Hematopoietic multipotent progenitor cell (in vitro differentiated cells): ENCODE data around the gene LCE7A. TPM values are rescaled to one million over a fixed set of nuclear protein-coding genes. Genes with fewer than 3 reads are reported as not detected.

Source experiments
- DNase-seq, 3 donors: peaks; one replicate each; pipeline ENCODE4 v3.0.0-alpha.2; 2011 to 2015; ENCODE audit warnings: low read depth in 2 of 3, low spot score in 2 of 3
- total RNA-seq: library from RNA; depleted of rRNA; stranded (reverse); fragments of >200 nt; gene quantifications from one replicate; pipeline ENCODE4 v1.2.3, GENCODE V29; 2012

Gene LCE7A
- total RNA-seq, 1 donor = not detected

DNA sequence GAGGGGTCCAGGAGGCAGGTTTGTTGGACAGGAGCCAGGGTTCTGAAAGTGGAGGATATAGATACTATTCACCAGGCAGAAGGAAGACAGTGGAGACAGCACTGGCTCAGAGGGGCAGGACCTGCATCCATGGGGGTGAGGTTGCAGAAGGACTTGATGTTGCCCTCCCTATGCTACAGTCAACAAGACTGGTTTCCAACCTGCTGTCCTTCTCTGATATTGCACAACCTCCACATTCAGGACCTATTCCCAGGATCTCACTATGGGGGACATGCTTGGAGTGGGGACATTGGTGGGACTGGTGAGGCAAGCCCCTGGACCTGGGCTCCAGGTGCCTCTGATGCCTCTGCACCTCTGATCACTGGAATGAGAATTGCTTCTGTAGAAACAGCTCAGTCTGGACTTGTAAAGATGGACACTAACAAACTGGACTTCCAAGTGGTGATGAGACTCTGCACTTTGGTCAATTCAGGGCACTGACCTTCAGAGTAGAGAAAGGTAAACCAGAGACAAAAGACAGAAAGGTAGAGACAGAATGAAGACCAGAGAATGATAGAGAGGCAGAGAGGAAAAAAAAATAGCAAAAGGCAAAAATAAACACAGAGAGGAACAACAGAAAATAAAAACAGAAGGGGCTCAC lies 19.9 kb downstream of the LCE7A start:
- no peak for DNase-seq

DNA sequence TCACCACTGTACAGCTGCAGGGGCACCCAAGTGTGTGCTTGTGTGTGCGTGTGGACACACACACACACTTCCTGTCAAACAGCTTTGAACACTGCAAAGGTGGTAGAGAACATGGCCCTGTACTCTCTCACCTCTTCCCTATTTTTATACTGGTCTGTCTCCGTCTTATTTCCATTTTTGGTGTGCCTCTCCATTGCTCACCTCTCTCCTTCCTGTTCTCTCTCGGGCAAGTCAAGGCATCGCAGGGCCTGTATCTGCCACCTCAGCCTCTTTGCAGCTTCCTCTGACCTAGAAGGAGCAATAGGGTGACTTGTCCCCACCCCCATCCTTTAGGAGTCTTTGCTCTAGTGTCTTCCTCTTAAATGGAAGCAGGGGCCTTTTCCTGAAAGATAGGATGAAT lies 20.5 kb downstream of the LCE7A start:
- DNase-seq = no peak

DNA sequence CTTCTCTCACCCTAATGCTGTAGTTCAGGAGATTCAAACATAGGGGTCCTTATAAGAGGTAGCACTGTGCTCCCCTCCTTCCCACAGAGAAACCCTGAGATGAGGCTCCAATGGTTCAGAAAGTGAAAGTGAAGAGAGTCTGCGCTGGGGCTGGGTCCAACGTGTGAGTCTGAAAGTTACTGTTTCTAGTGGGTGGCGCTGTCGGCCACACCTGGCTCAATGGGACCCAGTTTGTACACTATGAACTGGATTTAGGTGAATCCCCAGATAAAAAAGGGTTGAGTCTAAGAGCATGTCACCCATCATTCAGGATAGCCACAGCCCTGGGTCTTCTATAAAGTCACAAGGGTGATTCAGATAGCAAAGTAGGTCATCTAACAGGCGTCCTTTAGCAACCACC lies 21.1 kb downstream of the LCE7A start:
- no peak for DNase-seq

DNA sequence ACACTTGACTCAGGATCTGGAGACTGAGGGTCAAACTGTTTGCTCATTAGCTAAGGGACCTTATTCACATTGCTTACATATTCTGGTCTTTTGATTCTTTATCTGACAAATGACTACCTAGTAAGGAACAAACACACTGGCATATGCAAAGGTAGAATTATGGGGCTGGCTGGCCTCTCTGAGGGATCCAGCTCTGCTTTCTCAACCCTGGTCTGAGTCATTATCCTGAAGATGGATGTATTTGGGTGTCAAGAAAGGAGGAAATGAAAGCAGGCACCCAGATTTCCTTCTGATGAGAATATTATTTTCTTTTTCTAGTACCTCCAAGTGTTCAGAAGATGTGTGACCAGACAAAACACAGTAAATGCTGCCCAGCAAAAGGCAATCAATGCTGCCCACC lies 24.3 kb downstream of the LCE7A start:
- no peak for DNase-seq

DNA sequence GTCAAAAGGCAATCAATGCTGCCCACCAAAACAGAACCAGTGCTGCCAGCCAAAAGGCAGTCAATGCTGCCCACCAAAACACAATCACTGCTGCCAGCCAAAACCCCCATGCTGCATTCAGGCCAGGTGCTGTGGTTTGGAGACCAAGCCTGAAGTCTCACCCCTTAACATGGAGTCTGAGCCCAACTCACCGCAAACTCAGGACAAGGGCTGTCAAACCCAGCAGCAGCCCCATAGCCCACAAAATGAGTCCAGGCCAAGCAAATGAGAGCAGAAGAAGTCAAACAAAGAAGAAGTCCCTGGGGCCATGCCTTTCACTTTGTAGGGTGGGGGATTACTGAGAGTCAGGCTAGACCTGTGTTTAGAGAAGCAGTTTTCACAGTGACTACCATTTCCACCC lies 24.7 kb downstream of the LCE7A start:
- DNase-seq = no peak

GRCh38 chr1:152884966-152885624 lies 25.3 kb downstream of the LCE7A start:
- DNase-seq = no peak

- DNase-seq = no peak
Measured at GRCh38 chr1:152886085-152886484, 26.3 kb downstream of the LCE7A start.

- no peak for DNase-seq
Measured at GRCh38 chr1:152886758-152887409, 27.1 kb downstream of the LCE7A start.

GRCh38 chr1:152888126-152888525 lies 28.3 kb downstream of the LCE7A start:
- no peak for DNase-seq

DNA sequence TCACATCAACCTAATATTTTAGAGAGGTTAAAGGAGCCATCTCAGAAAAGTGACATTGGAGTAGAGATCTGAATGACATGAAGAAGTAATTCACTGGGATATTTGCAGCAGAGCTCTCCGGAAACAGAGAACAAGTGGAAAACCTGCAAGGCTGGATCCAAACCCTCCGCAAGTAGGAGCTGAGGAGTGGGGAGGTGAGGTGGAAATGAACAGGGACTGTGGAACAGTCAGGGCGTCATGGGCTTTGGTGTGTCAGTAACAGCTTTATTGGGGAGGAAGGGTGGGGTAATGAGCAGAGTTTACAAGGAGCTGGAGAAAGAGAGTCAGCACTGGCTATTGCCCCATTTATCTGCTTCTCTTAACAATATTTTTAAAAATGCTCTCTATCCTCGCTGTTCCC lies 39.2 kb downstream of the LCE7A start:
- DNase-seq = no peak

- DNase-seq = no peak
Measured at GRCh38 chr1:152899883-152900282, 40.1 kb downstream of the LCE7A start.

- DNase-seq = no peak
Measured at GRCh38 chr1:152901631-152902030, 41.8 kb downstream of the LCE7A start.

- DNase-seq = no peak
Measured at GRCh38 chr1:152902636-152903035, 42.8 kb downstream of the LCE7A start.

DNA sequence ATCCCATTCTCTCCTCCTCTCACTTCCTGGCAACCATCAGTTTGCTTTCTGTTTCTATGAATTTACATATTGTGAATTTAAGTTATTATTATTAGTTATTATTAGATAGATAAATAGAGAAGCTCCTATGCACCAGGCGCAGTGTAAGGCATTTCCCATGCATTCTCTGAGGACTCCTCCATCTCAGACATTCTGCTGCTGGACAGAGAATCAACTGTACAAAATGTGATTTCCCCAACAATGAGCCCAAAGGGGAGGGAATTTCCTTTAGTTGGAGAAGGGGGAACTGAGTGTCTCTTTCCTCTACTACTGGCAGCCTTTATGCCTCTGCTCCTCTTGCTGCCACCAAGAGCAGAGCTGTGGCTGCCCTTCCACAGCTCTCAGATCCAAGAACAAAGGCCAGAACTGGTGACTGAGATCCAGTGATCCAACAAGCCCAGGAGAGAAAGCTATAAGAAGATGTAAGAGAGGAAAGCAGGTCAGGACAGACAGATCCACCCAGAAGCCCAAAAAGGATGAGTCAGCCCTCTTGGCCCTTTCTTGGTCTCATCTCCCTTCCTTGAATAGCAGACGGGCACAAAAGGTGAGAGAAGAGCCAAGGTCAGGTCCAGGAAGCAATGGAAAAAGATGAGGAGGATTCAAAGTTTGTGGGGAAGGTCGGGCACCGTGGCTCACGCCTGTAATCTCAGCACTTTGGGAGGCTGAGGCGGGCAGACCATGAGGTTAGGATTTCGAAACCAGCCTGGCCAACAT lies 45.1 kb downstream of the LCE7A start:
- DNase-seq = no peak

GRCh38 chr1:152906023-152906565 lies 46.3 kb downstream of the LCE7A start:
- no peak for DNase-seq

- DNase-seq = no peak
Measured at GRCh38 chr1:152907686-152908601, 48.1 kb downstream of the LCE7A start, which contains the start of gene IVL. TSS of gene IVL (plus strand) at chr1:152908546. CDS start at chr1:152909798, 1,252 bp downstream.

- DNase-seq = no peak
Measured at GRCh38 chr1:152909206-152909605, 49.4 kb downstream of the LCE7A start.
